CD14-positive monocyte (primary cell): ENCODE measurements around the gene ANKRD50. TPM values are rescaled to one million over a fixed set of nuclear protein-coding genes. Genes with fewer than 3 reads are reported as not detected.

Experiments
- DNase-seq, 3 donors: peaks; one replicate each; pipeline ENCODE4 v3.0.0-alpha.2; 2011 to 2022
- H2AFZ ChIP-seq: 2 replicates; pipeline ENCODE4 v1.6.0; 2012; ENCODE audit warnings: mild to moderate bottlenecking, low read depth, low read length, inconsistent platforms; ENCODE audit not compliant: insufficient read depth, poor library complexity, severe bottlenecking
- H3K27ac ChIP-seq, 2 donors: 1 replicate in 1 of 2; 2 replicates in 1 of 2; pipeline ENCODE4 v1.5.1; 2012 to 2013; ENCODE audit warnings: low read length in 2 of 2, control low read depth in 1 of 2, inconsistent platforms in 1 of 2, low read depth in 1 of 2, mild to moderate bottlenecking in 1 of 2
- H3K27me3 ChIP-seq, 2 donors: one replicate each; pipeline versions ENCODE4 v1.6.0 to v1.6.1; 2011 to 2013; ENCODE audit warnings: low read length in 2 of 2; ENCODE audit not compliant: control insufficient read depth in 2 of 2, insufficient read depth in 2 of 2
- H3K36me3 ChIP-seq, 2 donors: replicated peaks in 1 of 2; 1 replicate in 1 of 2; 2 replicates in 1 of 2; pipeline versions ENCODE4 v1.5.1 to v1.6.1; 2012 to 2013; ENCODE audit warnings: low read length in 2 of 2, control low read depth in 1 of 2, inconsistent platforms in 1 of 2, mild to moderate bottlenecking in 1 of 2; ENCODE audit not compliant: insufficient read depth in 2 of 2, control insufficient read depth in 1 of 2
- H3K4me1 ChIP-seq, 2 donors: 1 replicate in 1 of 2; 2 replicates in 1 of 2; pipeline versions ENCODE4 v1.5.1 to v1.6.1; 2012 to 2013; ENCODE audit warnings: low read length in 2 of 2, control low read depth in 1 of 2, inconsistent platforms in 1 of 2, mild to moderate bottlenecking in 1 of 2, moderate library complexity in 1 of 2; ENCODE audit not compliant: insufficient read depth in 2 of 2, control insufficient read depth in 1 of 2
- H3K4me2 ChIP-seq: replicated peaks from 2 replicates; pipeline ENCODE3; 2012; ENCODE audit warnings: low read length, moderate library complexity, mild to moderate bottlenecking; ENCODE audit not compliant: poor library complexity, severe bottlenecking; ENCODE audit errors: extremely low read depth
- H3K4me3 ChIP-seq, 3 experiments: fragments of 200-600 bp in 1 of 3; sonication (generic) in 1 of 3; replicated peaks in 1 of 3; 1 replicate in 2 of 3; 2 replicates in 1 of 3; pipeline ENCODE4 v1.5.1; 2011 to 2013; ENCODE audit warnings: low read length in 3 of 3, mild to moderate bottlenecking in 3 of 3, control low read depth in 2 of 3, low read depth in 2 of 3, inconsistent platforms in 1 of 3, moderate library complexity in 1 of 3
- H3K79me2 ChIP-seq: 2 replicates; pipeline ENCODE4 v1.6.0; 2012; ENCODE audit warnings: mild to moderate bottlenecking, control low read depth, inconsistent platforms, low read length, moderate library complexity; ENCODE audit not compliant: insufficient read depth
- H3K9ac ChIP-seq: 2 replicates; pipeline ENCODE4 v1.6.0; 2017; ENCODE audit warnings: low read length, mild to moderate bottlenecking; ENCODE audit not compliant: insufficient read depth, poor library complexity, severe bottlenecking
- H3K9me3 ChIP-seq, 2 donors: replicated peaks in 1 of 2; 1 replicate in 1 of 2; 2 replicates in 1 of 2; pipeline versions ENCODE4 v1.5.1 to v1.6.1; 2012 to 2013; ENCODE audit warnings: low read length in 2 of 2, control low read depth in 1 of 2; ENCODE audit not compliant: control insufficient read depth in 1 of 2, insufficient read depth in 1 of 2
- H4K20me1 ChIP-seq: 2 replicates; pipeline ENCODE4 v1.6.0; 2012; ENCODE audit warnings: mild to moderate bottlenecking, low read length, control low read depth, moderate library complexity; ENCODE audit not compliant: insufficient read depth
- H3K27ac Mint-ChIP-seq, 7 donors: one replicate each; pipeline ENCODE4 v1.8.0; 2020; ENCODE audit warnings: mild to moderate bottlenecking in 7 of 7, mixed read lengths in 7 of 7, moderate library complexity in 6 of 7, inconsistent platforms in 2 of 7
- H3K27me3 Mint-ChIP-seq, 3 donors: one replicate each; pipeline ENCODE4 v1.8.0; 2021 to 2022; ENCODE audit warnings: low read depth in 3 of 3, mild to moderate bottlenecking in 3 of 3, mixed read lengths in 3 of 3, moderate library complexity in 3 of 3, inconsistent platforms in 1 of 3
- H3K36me3 Mint-ChIP-seq, 2 donors: one replicate each; pipeline ENCODE4 v1.8.0; 2020; ENCODE audit warnings: mixed read lengths in 2 of 2, inconsistent platforms in 1 of 2, mild to moderate bottlenecking in 1 of 2
- H3K4me1 Mint-ChIP-seq: one replicate; pipeline ENCODE4 v1.8.0; 2020; ENCODE audit warnings: mild to moderate bottlenecking, mixed read lengths
- H3K4me3 Mint-ChIP-seq, 2 donors: one replicate each; pipeline ENCODE4 v1.8.0; 2020; ENCODE audit warnings: mild to moderate bottlenecking in 2 of 2, mixed read lengths in 2 of 2, moderate library complexity in 1 of 2
- H3K9me3 Mint-ChIP-seq, 7 donors: one replicate each; pipeline ENCODE4 v1.8.0; 2020 to 2022; ENCODE audit warnings: mixed read lengths in 7 of 7, mild to moderate bottlenecking in 6 of 7, moderate library complexity in 6 of 7, inconsistent platforms in 2 of 7
- CTCF ChIP-seq: fragments of 200-600 bp; IDR thresholded peaks from one replicate; pipeline ENCODE4 v1.8.0; 2022; ENCODE audit warnings: antibody characterized with exemption, mild to moderate bottlenecking
- WGBS: methylation state at CpG from one replicate; pipeline ENCODE4 v1.1.5; 2013; ENCODE audit warnings: missing lambda C conversion rate; ENCODE audit not compliant: insufficient coverage; 5-methylcytosine and 5-hydroxymethylcytosine counted together
- intact Hi-C, 2 donors: fragments of 100-400 bp; cut with micrococcal nuclease; formaldehyde crosslinking; loops; one replicate each; pipeline versions ENCODE4 v1.15.0 to v1.15.1; 2023
- polyA plus RNA-seq, 3 donors: library from polyadenylated mRNA; depleted of rRNA in 1 of 3; unstranded in 2 of 3; stranded (reverse) in 1 of 3; fragments of 300-500 nt in 2 of 3; fragments of >200 nt in 1 of 3; fragmentation: Illumina TruSeq in 2 of 3; gene quantifications; 1 replicate in 2 of 3; 2 replicates in 1 of 3; pipeline ENCODE4 v1.2.3, GENCODE V29; 2012 to 2021

The ANKRD50 gene
- polyA plus RNA-seq, 3 donors: 2.6 to 6.4 (median 5.0) TPM

GRCh38 chr4:124636788-124637187 is 75.7 kb downstream of the ANKRD50 start:
- no peak overlapping the region for H3K27ac Mint-ChIP-seq
- WGBS: 100% methylated on average over 1 of the region's 1 CpG
- H3K36me3 Mint-ChIP-seq: no peaks in the 10 kb centered on the region
- H3K27me3 Mint-ChIP-seq: no peaks in the 10 kb centered on the region
- H3K9me3 ChIP-seq: no peaks in the 10 kb centered on the region
- peaks cover 5% of the 10 kb centered on the region for H3K4me1 Mint-ChIP-seq
- H3K4me2 ChIP-seq: no peak overlapping the region
- peaks cover 0 to 4% (median 0%) of the 10 kb centered on the region in 7 donors for H3K9me3 Mint-ChIP-seq
- no peaks in the 10 kb centered on the region for H4K20me1 ChIP-seq
- no peak overlapping the region for H2AFZ ChIP-seq
- H3K4me3 ChIP-seq: no peak overlapping the region
- no peak overlapping the region for H3K9ac ChIP-seq
- H3K79me2 ChIP-seq: no peaks in the 10 kb centered on the region
- no peak overlapping the region for H3K27ac ChIP-seq
- peaks cover under 1 to 3% of the 10 kb centered on the region in 2 donors for H3K4me1 ChIP-seq
- H3K4me3 Mint-ChIP-seq: no peak overlapping the region
- TF ChIP-seq CTCF: no peak
- H3K27me3 ChIP-seq: no peaks in the 10 kb centered on the region
- no peak for DNase-seq
- no peaks in the 10 kb centered on the region for H3K36me3 ChIP-seq
- intact Hi-C loops: no loop called here

- H3K4me2 ChIP-seq: no peak overlapping the region
- Mint-ChIP-seq H3K4me1 (peaks cover 6% of the 10 kb centered on the region), H3K27ac (no peak overlapping the region), H3K36me3 (no peaks in the 10 kb centered on the region), H3K27me3 (peaks cover 0 to 2% (median 0%) of the 10 kb centered on the region in 3 donors), H3K9me3 (peaks cover 0 to 4% (median 0%) of the 10 kb centered on the region in 7 donors), H3K4me3 (no peak overlapping the region)
- H3K27ac ChIP-seq: no peak overlapping the region
- TF ChIP-seq CTCF: no peak
- H3K36me3 ChIP-seq: no peaks in the 10 kb centered on the region
- no peaks in the 10 kb centered on the region for H4K20me1 ChIP-seq
- DNase-seq: no peak
- intact Hi-C loops: no loop called here
- H3K4me1 ChIP-seq: no peaks in the 10 kb centered on the region
- no peaks in the 10 kb centered on the region for H3K27me3 ChIP-seq
- 100% methylated on average over 1 of the region's 4 CpGs for WGBS
- no peaks in the 10 kb centered on the region for H3K79me2 ChIP-seq
- no peak overlapping the region for H3K4me3 ChIP-seq
- no peaks in the 10 kb centered on the region for H3K9me3 ChIP-seq
- H3K9ac ChIP-seq: no peak overlapping the region
- H2AFZ ChIP-seq: no peak overlapping the region
Observed at GRCh38 chr4:124635331-124635730, 77.2 kb downstream of the ANKRD50 start.
